ENCODE data around the gene RAB11FIP3.

Gene RAB11FIP3

GRCh38 chr16:552171-552570, 126.7 kb downstream of the RAB11FIP3 start:
- no peak for TF ChIP-seq Cebpa-rat (IDR thresholded peaks at IDR 0.05)
- Histone ChIP-seq H3K36me3 (peaks cover 69% of the 10 kb centered on the region), H4K20me1 (peaks cover 52% of the 10 kb centered on the region)

GRCh38 chr16:553601-554296, 128.3 kb downstream of the RAB11FIP3 start:
- Histone ChIP-seq H4K20me1 (peaks cover 52% of the 10 kb centered on the region), H3K27ac (no peak overlapping the region), H3K4me1 (peaks cover 45% of the 10 kb centered on the region), H3K9ac (no peak overlapping the region), H3K36me3 (peaks cover 54% of the 10 kb centered on the region), H3K9me3 (no peaks in the 10 kb centered on the region), H3K4me3 (no peak overlapping the region), H3K27me3 (peaks cover 8% of the 10 kb centered on the region), H3K4me2 (no peak overlapping the region)
- no peak for TF ChIP-seq Cebpa-rat (IDR thresholded peaks at IDR 0.05)

More at GRCh38 chr16:552171-552570, 126.7 kb downstream of the RAB11FIP3 start:
- no peak overlapping the region for H3K9ac ChIP-seq
- no peak overlapping the region for H3K27ac ChIP-seq
- H3K4me2 ChIP-seq = no peak overlapping the region
- no peaks in the 10 kb centered on the region for H3K27me3 ChIP-seq
- H3K9me3 ChIP-seq = no peaks in the 10 kb centered on the region
- no peak overlapping the region for H3K4me3 ChIP-seq
- peaks cover 45% of the 10 kb centered on the region for H3K4me1 ChIP-seq

- Histone ChIP-seq H3K9me3 (no peaks in the 10 kb centered on the region), H3K27me3 (peaks cover 13% of the 10 kb centered on the region), H3K27ac (no peak overlapping the region), H3K4me2 (no peak overlapping the region), H3K9ac (no peak overlapping the region), H3K4me3 (no peak overlapping the region), H4K20me1 (peaks cover 57% of the 10 kb centered on the region), H3K4me1 (peaks cover 47% of the 10 kb centered on the region), H3K36me3 (peaks cover 52% of the 10 kb centered on the region)
- no peak for TF ChIP-seq Cebpa-rat (IDR thresholded peaks at IDR 0.05)
Measured at GRCh38 chr16:554297-554621, 128.8 kb downstream of the RAB11FIP3 start.

GRCh38 chr16:554640-555365, 129.4 kb downstream of the RAB11FIP3 start:
- Histone ChIP-seq H3K4me2 (peak overlapping the region; percentile 42; the same call in 1 of the 2 replicates), H4K20me1 (peaks cover 62% of the 10 kb centered on the region), H3K27me3 (peaks cover 18% of the 10 kb centered on the region), H3K27ac (no peak overlapping the region), H3K4me1 (peaks cover 53% of the 10 kb centered on the region), H3K9me3 (no peaks in the 10 kb centered on the region), H3K4me3 (no peak overlapping the region), H3K36me3 (peaks cover 48% of the 10 kb centered on the region), H3K9ac (no peak overlapping the region)
- TF ChIP-seq Cebpa-rat (IDR thresholded peaks at IDR 0.05) = no peak

GRCh38 chr16:555528-556473, 130.4 kb downstream of the RAB11FIP3 start:
- Histone ChIP-seq H3K4me2 (peak overlapping the region; percentile 42), H3K4me1 (peaks cover 56% of the 10 kb centered on the region), H4K20me1 (peaks cover 58% of the 10 kb centered on the region), H3K36me3 (peaks cover 38% of the 10 kb centered on the region), H3K4me3 (no peak overlapping the region), H3K27ac (no peak overlapping the region), H3K9me3 (no peaks in the 10 kb centered on the region), H3K27me3 (peaks cover 28% of the 10 kb centered on the region), H3K9ac (no peak overlapping the region)
- TF ChIP-seq Cebpa-rat (IDR thresholded peaks at IDR 0.05) = no peak

GRCh38 chr16:556474-557173, 131.2 kb downstream of the RAB11FIP3 start:
- no peaks in the 10 kb centered on the region for H3K9me3 ChIP-seq
- H3K27me3 ChIP-seq = peaks cover 36% of the 10 kb centered on the region
- H3K4me2 ChIP-seq = peak overlapping the region; percentile 96
- TF ChIP-seq Cebpa-rat (IDR thresholded peaks at IDR 0.05) = no peak
- peaks cover 65% of the 10 kb centered on the region for H3K4me1 ChIP-seq
- H4K20me1 ChIP-seq = peaks cover 57% of the 10 kb centered on the region
- H3K4me3 ChIP-seq = no peak overlapping the region
- H3K9ac ChIP-seq = no peak overlapping the region
- H3K36me3 ChIP-seq = peaks cover 30% of the 10 kb centered on the region
- H3K27ac ChIP-seq = no peak overlapping the region; the same call in 1 of the 2 replicates

GRCh38 chr16:557463-558297, 132.2 kb downstream of the RAB11FIP3 start:
- Histone ChIP-seq H3K4me3 (peak overlapping the region; percentile 36), H4K20me1 (peaks cover 51% of the 10 kb centered on the region), H3K27ac (0 out of 2 replicates have a peak overlapping the region, but pooled peaks have one; percentile 26), H3K27me3 (peaks cover 47% of the 10 kb centered on the region), H3K4me2 (peak overlapping the region; percentile 96), H3K36me3 (peaks cover 20% of the 10 kb centered on the region; the same call in 1 of the 2 replicates), H3K4me1 (peaks cover 65% of the 10 kb centered on the region), H3K9ac (0 out of 2 replicates have a peak overlapping the region, but pooled peaks have one; percentile 8), H3K9me3 (no peaks in the 10 kb centered on the region)
- no peak for TF ChIP-seq Cebpa-rat (IDR thresholded peaks at IDR 0.05)

GRCh38 chr16:558298-559020, 133.0 kb downstream of the RAB11FIP3 start:
- peak overlapping the region; percentile 96 for H3K4me2 ChIP-seq

More at GRCh38 chr16:558298-559020, 133.0 kb downstream of the RAB11FIP3 start:
- Histone ChIP-seq H3K27me3 (peaks cover 54% of the 10 kb centered on the region), H4K20me1 (peaks cover 51% of the 10 kb centered on the region), H3K27ac (0 out of 2 replicates have a peak overlapping the region, but pooled peaks have one; percentile 26), H3K36me3 (peaks cover 17% of the 10 kb centered on the region; the same call in 1 of the 2 replicates), H3K9me3 (no peaks in the 10 kb centered on the region), H3K4me3 (peak overlapping the region; percentile 36), H3K4me1 (peaks cover 69% of the 10 kb centered on the region), H3K9ac (0 out of 2 replicates have a peak overlapping the region, but pooled peaks have one; percentile 8)
- TF ChIP-seq Cebpa-rat (IDR thresholded peaks at IDR 0.05) = no peak

Measured in BLaER1 (cell line).